GM19372 (cell line): ENCODE results near the gene C17orf75.

Source experiments
- ATAC-seq: cut with Tn5 transposase; IDR thresholded peaks from one replicate; pipeline ENCODE4 v1.9.1; 2021; ENCODE audit warnings: mild to moderate bottlenecking, low read depth, moderate library complexity; ENCODE audit not compliant: unreplicated experiment

The C17orf75 gene

GRCh38 chr17:32281011-32281451, 60.9 kb downstream of the C17orf75 start:
- ATAC-seq = no peak

DNA sequence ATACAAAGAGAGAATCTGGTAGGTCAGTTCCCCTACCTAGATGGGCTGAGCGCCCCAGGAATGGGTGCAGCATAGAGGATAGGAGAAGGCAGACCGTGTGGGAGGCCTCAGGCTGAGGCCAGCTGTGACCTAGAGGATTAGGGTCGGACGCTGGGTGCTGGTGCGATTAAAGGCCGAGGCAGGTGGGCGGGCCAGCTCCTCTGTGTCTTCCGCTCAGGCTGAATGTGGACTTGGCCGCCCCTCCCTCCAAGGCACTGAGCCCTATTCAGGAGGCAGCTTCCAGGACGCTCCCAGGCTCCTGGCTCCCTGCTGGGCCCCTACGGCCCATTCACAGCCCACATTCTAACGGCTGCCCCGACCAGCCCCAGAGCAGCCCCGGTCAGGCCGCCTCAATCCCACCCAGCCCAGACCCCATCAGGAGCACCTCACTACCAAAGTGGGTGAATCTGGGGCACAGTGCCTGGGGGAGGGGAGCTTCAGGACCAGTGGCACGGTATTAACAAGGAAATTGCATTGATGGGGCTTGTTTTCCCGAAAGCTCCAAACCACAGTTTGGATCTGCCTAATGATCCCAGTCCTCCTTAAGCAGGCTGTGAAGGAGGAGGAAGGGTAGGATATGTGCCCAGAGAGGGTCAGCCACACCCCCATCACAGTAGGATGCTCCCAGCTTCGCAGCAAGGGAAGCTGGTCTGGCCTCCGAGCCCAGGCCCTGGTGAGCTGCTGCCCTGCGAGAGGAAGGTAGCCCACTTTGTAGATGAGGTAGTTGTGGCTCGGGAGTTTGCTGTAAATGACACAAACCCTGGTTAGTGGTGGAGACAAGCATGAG, 61.9 kb downstream of the C17orf75 start:
- no peak for ATAC-seq

- no peak for ATAC-seq
These were observed 63.2 kb downstream of the C17orf75 start for GRCh38 chr17:32278815-32279214.
